ENCODE results near the gene INTS12. TPM values are rescaled to one million over a fixed set of nuclear protein-coding genes. Genes with fewer than 3 reads are reported as not detected.
"Not testable (repeated sequence)": the region's sequence is repeated elsewhere in the genome, so short reads cannot be mapped to it uniquely, and the experiment has no call there.

The INTS12 gene
- total RNA-seq, 2 donors from 2014 or later = 13.5 to 15.7 TPM

- H3K36me3 Mint-ChIP-seq (ENCODE audit: low read depth) = peaks cover 5% of the 10 kb centered on the region
- Histone ChIP-seq H3K9ac (ENCODE audit: extremely low read depth, low read length, poor library complexity, severe bottlenecking) (peak overlapping the region; percentile 79), H3K27me3 (ENCODE audit: control insufficient read depth, insufficient read depth, low read length, poor library complexity, severe bottlenecking) (no peaks in the 10 kb centered on the region), H3K36me3 (ENCODE audit: control insufficient read depth, insufficient read depth, low read length) (peaks cover 2% of the 10 kb centered on the region), H3K27ac (ENCODE audit: low read depth, low read length) (peak overlapping the region; percentile 75), H3K4me1 (ENCODE audit: control insufficient read depth, insufficient read depth, low read length) (no peaks in the 10 kb centered on the region), H3K9me3 (ENCODE audit: control insufficient read depth, low read length) (peaks cover 10% of the 10 kb centered on the region), H3K4me3 (ENCODE audit: low read length) (peak overlapping the region; percentile 94)
- peaks cover 14% of the 10 kb centered on the region for H3K4me1 Mint-ChIP-seq
- H3K27ac Mint-ChIP-seq = peak overlapping the region; percentile 96
- H3K9me3 Mint-ChIP-seq = no peaks in the 10 kb centered on the region
- no peaks in the 10 kb centered on the region for H3K27me3 Mint-ChIP-seq (ENCODE audit: insufficient read depth)
- DNase-seq = no peak
- H3K4me3 Mint-ChIP-seq = peak overlapping the region; percentile 90
- 10 to 40% methylated on average over 4 to 7 of the region's 7 CpGs for WGBS, 2 experiments (ENCODE audit: insufficient coverage in 1 of 2, insufficient read length in 1 of 2)
- no peak for TF ChIP-seq CTCF (conservative IDR thresholded peaks at IDR 0.05)
Observed at GRCh38 chr4:105707782-105708180, 708 bp downstream of the INTS12 start.

GRCh38 chr4:105698607-105699006, 9.9 kb downstream of the INTS12 start:
- H3K27ac Mint-ChIP-seq = no peak overlapping the region
- Histone ChIP-seq H3K4me1 (ENCODE audit: control insufficient read depth, insufficient read depth, low read length) (no peaks in the 10 kb centered on the region), H3K36me3 (ENCODE audit: control insufficient read depth, insufficient read depth, low read length) (peaks cover 32% of the 10 kb centered on the region), H3K27ac (ENCODE audit: low read depth, low read length) (no peak overlapping the region), H3K9ac (ENCODE audit: extremely low read depth, low read length, poor library complexity, severe bottlenecking) (no peak overlapping the region), H3K9me3 (ENCODE audit: control insufficient read depth, low read length) (no peaks in the 10 kb centered on the region), H3K27me3 (ENCODE audit: control insufficient read depth, insufficient read depth, low read length, poor library complexity, severe bottlenecking) (no peaks in the 10 kb centered on the region), H3K4me3 (ENCODE audit: low read length) (no peak overlapping the region)
- no peaks in the 10 kb centered on the region for H3K9me3 Mint-ChIP-seq
- no peak for TF ChIP-seq CTCF (conservative IDR thresholded peaks at IDR 0.05)
- no peaks in the 10 kb centered on the region for H3K27me3 Mint-ChIP-seq (ENCODE audit: insufficient read depth)
- WGBS, 2 experiments (ENCODE audit: insufficient coverage in 1 of 2, insufficient read length in 1 of 2) = 95 to 100% methylated on average over 1 to 2 of the region's 2 CpGs
- H3K36me3 Mint-ChIP-seq (ENCODE audit: low read depth) = peaks cover 20% of the 10 kb centered on the region
- DNase-seq = no peak
- no peak overlapping the region for H3K4me3 Mint-ChIP-seq
- no peaks in the 10 kb centered on the region for H3K4me1 Mint-ChIP-seq

GRCh38 chr4:105695832-105696231, 12.7 kb downstream of the INTS12 start:
- H3K4me3 Mint-ChIP-seq; H3K4me3 ChIP-seq (ENCODE audit: low read length); H3K9me3 ChIP-seq (ENCODE audit: control insufficient read depth, low read length); H3K27ac ChIP-seq (ENCODE audit: low read depth, low read length); DNase-seq; H3K4me1 ChIP-seq (ENCODE audit: control insufficient read depth, insufficient read depth, low read length); H3K27me3 Mint-ChIP-seq (ENCODE audit: insufficient read depth); H3K9me3 Mint-ChIP-seq; H3K27me3 ChIP-seq (ENCODE audit: control insufficient read depth, insufficient read depth, low read length, poor library complexity, severe bottlenecking); H3K4me1 Mint-ChIP-seq; H3K9ac ChIP-seq (ENCODE audit: extremely low read depth, low read length, poor library complexity, severe bottlenecking); H3K27ac Mint-ChIP-seq: not testable (repeated sequence)
- H3K36me3 Mint-ChIP-seq (ENCODE audit: low read depth) = peaks cover 32% of the 10 kb centered on the region
- H3K36me3 ChIP-seq (ENCODE audit: control insufficient read depth, insufficient read depth, low read length) = peaks cover 46% of the 10 kb centered on the region
- 90 to 95% methylated on average over 8 of the region's 8 CpGs for WGBS, 2 experiments (ENCODE audit: insufficient coverage in 1 of 2, insufficient read length in 1 of 2)

- H3K36me3 Mint-ChIP-seq (ENCODE audit: low read depth) = peaks cover 37% of the 10 kb centered on the region
- not testable (repeated sequence) for H3K4me1 ChIP-seq (ENCODE audit: control insufficient read depth, insufficient read depth, low read length); H3K27ac Mint-ChIP-seq; H3K9me3 ChIP-seq (ENCODE audit: control insufficient read depth, low read length); H3K9ac ChIP-seq (ENCODE audit: extremely low read depth, low read length, poor library complexity, severe bottlenecking); H3K4me1 Mint-ChIP-seq; H3K27me3 ChIP-seq (ENCODE audit: control insufficient read depth, insufficient read depth, low read length, poor library complexity, severe bottlenecking); H3K4me3 ChIP-seq (ENCODE audit: low read length); H3K27ac ChIP-seq (ENCODE audit: low read depth, low read length); DNase-seq; H3K27me3 Mint-ChIP-seq (ENCODE audit: insufficient read depth); H3K9me3 Mint-ChIP-seq; H3K4me3 Mint-ChIP-seq
- 95 to 100% methylated on average over 2 to 4 of the region's 5 CpGs for WGBS, 2 experiments (ENCODE audit: insufficient coverage in 1 of 2, insufficient read length in 1 of 2)
- peaks cover 50% of the 10 kb centered on the region for H3K36me3 ChIP-seq (ENCODE audit: control insufficient read depth, insufficient read depth, low read length)
Observed at GRCh38 chr4:105694812-105695211, 13.7 kb downstream of the INTS12 start.
